CD4-positive, alpha-beta T cell treated with Interleukin-15 for 1 hour (primary cell): ENCODE data around the gene ACOX2.

Experiments used
- DNase-seq: peaks from one replicate; pipeline ENCODE4 v3.0.0-alpha.2; 2020

ACOX2 gene

GRCh38 chr3:58502872-58503271 is 34.1 kb downstream of the ACOX2 start:
- DNase-seq = no peak

GRCh38 chr3:58497097-58497496 is 39.9 kb downstream of the ACOX2 start:
- DNase-seq = no peak

GRCh38 chr3:58496206-58496857 is 40.7 kb downstream of the ACOX2 start:
- no peak for DNase-seq

- no peak for DNase-seq
Observed at GRCh38 chr3:58495101-58495500, 41.9 kb downstream of the ACOX2 start.

GRCh38 chr3:58494107-58494506 is 42.9 kb downstream of the ACOX2 start:
- DNase-seq = no peak

- no peak for DNase-seq
Observed at GRCh38 chr3:58492494-58492905, 44.5 kb downstream of the ACOX2 start.

GRCh38 chr3:58491506-58492402 is 45.2 kb downstream of the ACOX2 start, which contains the start of gene KCTD6:
Gene KCTD6 (plus strand): TSS chr3:58492096. CDS start chr3:58498756, 6,660 bp downstream.
- DNase-seq = peak; percentile 93

GRCh38 chr3:58490860-58491501 is 46.0 kb downstream of the ACOX2 start:
- no peak for DNase-seq

- DNase-seq = no peak
Observed at GRCh38 chr3:58488967-58489366, 48.0 kb downstream of the ACOX2 start.

GRCh38 chr3:58487140-58487886 is 49.7 kb downstream of the ACOX2 start:
- peak; percentile 45 for DNase-seq

- DNase-seq = no peak
Observed at GRCh38 chr3:58485801-58486435, 51.1 kb downstream of the ACOX2 start.

- no peak for DNase-seq
Observed at GRCh38 chr3:58484722-58485069, 52.3 kb downstream of the ACOX2 start.

GRCh38 chr3:58484045-58484721 is 52.8 kb downstream of the ACOX2 start:
- DNase-seq = no peak

GRCh38 chr3:58482917-58483636 is 53.9 kb downstream of the ACOX2 start:
- DNase-seq = no peak

GRCh38 chr3:58480309-58480708 is 56.7 kb downstream of the ACOX2 start:
- DNase-seq = no peak

- no peak for DNase-seq
Observed at GRCh38 chr3:58478781-58479180, 58.2 kb downstream of the ACOX2 start.

- DNase-seq = no peak
Observed at GRCh38 chr3:58474967-58475578, 61.9 kb downstream of the ACOX2 start.

- DNase-seq = no peak
Observed at GRCh38 chr3:58474348-58474911, 62.6 kb downstream of the ACOX2 start.

GRCh38 chr3:58473275-58473674 is 63.7 kb downstream of the ACOX2 start:
- no peak for DNase-seq
